Measurements from ENCODE around the gene ACADSB.

DNA sequence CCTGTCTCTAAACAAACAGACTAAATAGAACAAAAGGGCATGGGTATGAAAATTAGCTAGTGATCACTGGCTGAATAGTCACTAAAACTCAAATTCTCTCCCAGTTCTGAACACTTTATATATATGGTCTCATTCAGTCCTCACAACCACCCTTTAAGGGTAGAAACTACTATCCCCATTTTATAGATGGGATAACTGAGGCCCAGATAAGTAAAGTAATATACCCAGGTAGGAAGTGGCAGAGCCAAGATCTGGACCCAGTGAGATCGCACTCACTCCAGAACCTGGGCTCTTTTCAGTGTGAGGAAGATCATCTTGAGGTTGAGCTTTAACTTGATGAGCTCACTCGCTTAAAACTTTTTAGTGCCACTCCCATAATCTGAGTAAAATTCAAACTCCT lies 24.1 kb upstream of the ACADSB start:
- TF ChIP-seq, protein P1, sequence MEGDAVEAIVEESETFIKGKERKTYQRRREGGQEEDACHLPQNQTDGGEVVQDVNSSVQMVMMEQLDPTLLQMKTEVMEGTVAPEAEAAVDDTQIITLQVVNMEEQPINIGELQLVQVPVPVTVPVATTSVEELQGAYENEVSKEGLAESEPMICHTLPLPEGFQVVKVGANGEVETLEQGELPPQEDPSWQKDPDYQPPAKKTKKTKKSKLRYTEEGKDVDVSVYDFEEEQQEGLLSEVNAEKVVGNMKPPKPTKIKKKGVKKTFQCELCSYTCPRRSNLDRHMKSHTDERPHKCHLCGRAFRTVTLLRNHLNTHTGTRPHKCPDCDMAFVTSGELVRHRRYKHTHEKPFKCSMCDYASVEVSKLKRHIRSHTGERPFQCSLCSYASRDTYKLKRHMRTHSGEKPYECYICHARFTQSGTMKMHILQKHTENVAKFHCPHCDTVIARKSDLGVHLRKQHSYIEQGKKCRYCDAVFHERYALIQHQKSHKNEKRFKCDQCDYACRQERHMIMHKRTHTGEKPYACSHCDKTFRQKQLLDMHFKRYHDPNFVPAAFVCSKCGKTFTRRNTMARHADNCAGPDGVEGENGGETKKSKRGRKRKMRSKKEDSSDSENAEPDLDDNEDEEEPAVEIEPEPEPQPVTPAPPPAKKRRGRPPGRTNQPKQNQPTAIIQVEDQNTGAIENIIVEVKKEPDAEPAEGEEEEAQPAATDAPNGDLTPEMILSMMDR (IDR thresholded peaks at IDR 0.05), result no peak
- no peak for TF ChIP-seq EZH2 (IDR thresholded peaks at IDR 0.05)
- no peak for TF ChIP-seq EZH2phosphoT487 (IDR thresholded peaks at IDR 0.05)

Data from neural progenitor cell (in vitro differentiated cells).